GM06990 (cell line): Measurements from ENCODE around the gene CRACDL.

Experiments used
- DNase-seq: peaks from one replicate; pipeline ENCODE4 v3.0.0-alpha.2; 2011; ENCODE audit not compliant: insufficient read length; ENCODE audit errors: extremely low read depth
- H3K27me3 ChIP-seq: replicated peaks from 2 replicates; pipeline ENCODE4 v1.6.0; 2011; ENCODE audit warnings: low read length; ENCODE audit not compliant: control insufficient read depth, insufficient read depth
- H3K36me3 ChIP-seq: 2 replicates; pipeline ENCODE4 v1.5.1; 2011; ENCODE audit warnings: low read length; ENCODE audit not compliant: control insufficient read depth, insufficient read depth
- H3K4me3 ChIP-seq: replicated peaks from 2 replicates; pipeline ENCODE4 v1.5.1; 2011; ENCODE audit warnings: low read depth, mild to moderate bottlenecking, control low read depth, low read length
- CTCF ChIP-seq: IDR thresholded peaks from 2 replicates; pipeline ENCODE4 v1.5.1; 2011; ENCODE audit warnings: low read length, control low read depth, mild to moderate bottlenecking, inconsistent platforms; ENCODE audit not compliant: insufficient read depth, poor library complexity, severe bottlenecking

Gene CRACDL

GRCh38 chr2:98924038-98924830, 11.8 kb downstream of the CRACDL start:
- DNase-seq: no peak

DNA sequence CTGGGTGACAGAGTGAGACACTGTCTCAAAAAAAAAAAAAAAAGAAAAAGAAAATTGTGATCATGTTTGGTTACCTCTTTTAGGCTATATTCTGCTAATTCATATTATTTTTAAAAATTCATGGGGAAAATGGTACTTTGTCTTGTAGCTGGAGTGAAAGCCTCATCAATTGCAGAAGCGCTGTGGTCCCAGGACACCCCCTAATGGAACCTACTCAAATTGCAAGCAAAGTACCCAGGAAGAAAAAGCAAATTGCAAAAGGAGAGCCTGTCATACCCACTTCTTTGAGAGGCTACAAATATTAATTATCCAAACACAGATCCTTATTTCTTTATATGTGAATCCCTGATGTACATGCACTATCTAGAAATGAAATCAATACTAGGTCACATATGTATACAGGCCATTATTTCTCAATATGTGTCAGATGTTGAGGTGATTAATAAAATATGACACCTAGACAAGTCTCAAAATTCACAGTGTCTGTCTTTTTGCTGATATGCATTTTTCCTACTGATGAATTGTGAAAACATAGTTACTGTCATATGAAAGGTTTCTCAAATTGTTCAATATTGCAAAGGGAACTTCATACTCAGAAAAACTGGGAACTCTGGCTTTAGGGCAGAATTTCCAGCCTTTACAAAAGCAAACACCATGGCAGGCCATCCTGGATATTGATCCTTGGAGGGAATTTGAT, 12.6 kb downstream of the CRACDL start:
- H3K4me3 ChIP-seq: no peak overlapping the region
- H3K27me3 ChIP-seq: no peaks in the 10 kb centered on the region; the same call in 1 of the 2 replicates
- no peak for DNase-seq
- TF ChIP-seq CTCF: peak; percentile 24
- H3K36me3 ChIP-seq: no peaks in the 10 kb centered on the region

More at GRCh38 chr2:98924038-98924830, 11.8 kb downstream of the CRACDL start:
- TF ChIP-seq CTCF: no peak
- Histone ChIP-seq H3K27me3 (no peaks in the 10 kb centered on the region; the same call in 1 of the 2 replicates), H3K4me3 (no peak overlapping the region), H3K36me3 (no peaks in the 10 kb centered on the region)

DNA sequence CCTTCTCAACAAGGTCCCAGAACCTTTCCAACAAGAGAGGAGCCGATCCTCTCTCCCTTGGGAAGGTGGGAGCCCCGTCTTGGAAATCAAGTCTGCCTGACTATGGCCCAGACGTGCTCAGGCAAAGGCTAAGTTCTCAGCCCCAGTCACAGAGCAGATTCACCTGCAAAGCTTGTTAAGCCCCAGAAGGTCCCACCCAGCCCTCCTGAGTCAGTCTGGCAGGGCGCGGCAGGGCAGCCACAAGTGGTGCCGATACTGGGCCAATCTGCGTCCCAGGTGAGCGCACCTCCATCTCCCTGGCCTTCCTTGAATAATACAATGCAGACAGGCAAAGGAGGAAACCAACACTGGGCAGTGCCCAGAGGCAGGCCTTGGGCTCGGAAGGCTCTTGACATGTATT, 15.0 kb downstream of the CRACDL start:
- TF ChIP-seq CTCF: no peak
- Histone ChIP-seq H3K27me3 (no peaks in the 10 kb centered on the region; the same call in none of the 2 replicates), H3K36me3 (no peaks in the 10 kb centered on the region)

DNA sequence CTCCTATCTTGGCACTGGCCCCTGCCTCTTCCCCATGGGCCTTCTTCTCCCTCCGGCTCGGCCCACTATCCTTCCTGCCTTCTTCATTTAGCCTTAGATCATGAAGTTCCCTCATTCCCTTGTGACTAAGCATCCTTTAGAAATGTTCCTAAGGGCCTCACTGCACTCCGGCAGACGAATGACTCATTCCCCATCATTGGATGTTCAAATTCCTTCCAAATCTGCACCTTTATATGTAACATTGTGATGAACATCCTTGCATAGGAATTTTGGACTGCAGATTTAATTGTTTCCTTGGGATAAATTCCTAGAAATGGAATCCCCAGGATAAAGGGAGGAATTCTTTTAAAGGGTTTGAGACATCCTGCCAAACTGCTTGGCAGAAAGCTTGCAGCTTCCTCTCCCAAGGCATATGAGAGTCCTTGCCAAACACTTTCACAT, 19.0 kb downstream of the CRACDL start:
- Histone ChIP-seq H3K36me3 (no peaks in the 10 kb centered on the region), H3K4me3 (no peak overlapping the region), H3K27me3 (no peaks in the 10 kb centered on the region; the same call in none of the 2 replicates)
- TF ChIP-seq CTCF: no peak
- DNase-seq: no peak

More for the DNA sequence above, 15.0 kb downstream of the CRACDL start:
- DNase-seq: no peak
- no peak overlapping the region for H3K4me3 ChIP-seq

GRCh38 chr2:98915751-98916358, 20.2 kb downstream of the CRACDL start:
- H3K4me3 ChIP-seq: no peak overlapping the region
- DNase-seq: no peak
- no peaks in the 10 kb centered on the region for H3K36me3 ChIP-seq
- TF ChIP-seq CTCF: no peak
- H3K27me3 ChIP-seq: no peaks in the 10 kb centered on the region; the same call in none of the 2 replicates
